HepG2 (cell line): ENCODE results near the gene OR6B2. TPM values are rescaled to one million over a fixed set of nuclear protein-coding genes. Genes with fewer than 3 reads are reported as not detected.

Experiments
- ATAC-seq: fragments of 200-7000 bp; cut with Tn5 transposase; 3 replicates; pipeline ENCODE4 v1.9.1; 2020; ENCODE audit warnings: mild to moderate bottlenecking, moderate library complexity
- BruUV-seq: library from RNA; stranded (reverse); fragments of 400-500 nt; replicated peaks from 2 replicates; lab custom pipeline; 2021; lab: Mats Ljungman, UMichigan
- CTCF ChIA-PET: fragments of 300-600 bp; formaldehyde crosslinking; extraction: SDS; loops from one replicate; lab custom pipeline; 2021; ENCODE audit warnings: low total read pairs, inconsistent platforms, low intra/inter-chr PET ratio; lab: Yijun Ruan, JAX
- POLR2A ChIA-PET: fragments of 350-600 bp; sonication (Branson Sonifier 250); formaldehyde crosslinking; loops from one replicate; lab custom pipeline; 2020; ENCODE audit warnings: antibody characterized with exemption, inconsistent platforms; lab: Yijun Ruan, JAX
- DNase-seq: peaks from one replicate; pipeline ENCODE4 v3.0.0-alpha.2; 2015; ENCODE audit warnings: low spot score
- FAIRE-seq: peaks from 3 replicates; lab custom pipeline; 2011; peaks lifted over from hg19 to GRCh38; lab: Jason Lieb, UNC
- H2AFZ ChIP-seq: one replicate; pipeline ENCODE4 v1.6.1; 2011; ENCODE audit warnings: low read length, inconsistent platforms
- H3K27ac ChIP-seq: fragments of 300-600 bp; 3 replicates; pipeline ENCODE4 v1.8.0; 2011; ENCODE audit warnings: mixed run types, mild to moderate bottlenecking, mixed read lengths, low read length, inconsistent platforms; ENCODE audit not compliant: insufficient read depth; ENCODE audit errors: extremely low read length
- H3K27me3 ChIP-seq, 2 experiments: fragments of 200-600 bp in 1 of 2; 2 replicates in 1 of 2; 3 replicates in 1 of 2; pipeline versions ENCODE4 v1.6.0 to v1.8.0; 2011; ENCODE audit warnings: low read length in 2 of 2, mild to moderate bottlenecking in 2 of 2, moderate library complexity in 2 of 2, inconsistent platforms in 1 of 2; ENCODE audit not compliant: insufficient read depth in 2 of 2, control insufficient read depth in 1 of 2
- H3K36me3 ChIP-seq, 2 experiments: fragments of 200-600 bp in 1 of 2; replicated peaks in 1 of 2; 2 replicates in 1 of 2; 3 replicates in 1 of 2; pipeline versions ENCODE4 v1.5.1 to v1.8.0; 2011; ENCODE audit warnings: low read length in 2 of 2, inconsistent platforms in 1 of 2; ENCODE audit not compliant: insufficient read depth in 2 of 2, control insufficient read depth in 1 of 2
- H3K4me1 ChIP-seq: 2 replicates; pipeline ENCODE4 v1.5.1; 2012; ENCODE audit warnings: low read length, inconsistent platforms; ENCODE audit not compliant: insufficient read depth
- H3K4me2 ChIP-seq: 2 replicates; pipeline ENCODE4 v1.6.0; 2011; ENCODE audit warnings: low read depth, low read length, inconsistent platforms
- H3K4me3 ChIP-seq, 3 experiments: fragments of 200-600 bp in 1 of 3; sonication (generic), shearing (Covaris generic) in 1 of 3; replicated peaks in 1 of 3; 2 replicates each; pipeline ENCODE4 v1.5.1; 2011 to 2016; ENCODE audit warnings: low read length in 3 of 3, inconsistent platforms in 2 of 3, low read depth in 2 of 3, mild to moderate bottlenecking in 2 of 3, control low read depth in 1 of 3, mixed read lengths in 1 of 3; ENCODE audit not compliant: insufficient read depth in 1 of 3
- H3K79me2 ChIP-seq: one replicate; pipeline ENCODE4 v1.6.1; 2011; ENCODE audit warnings: low read length, inconsistent platforms; ENCODE audit not compliant: insufficient read depth
- H3K9ac ChIP-seq: 2 replicates; pipeline ENCODE4 v1.6.0; 2011; ENCODE audit warnings: mild to moderate bottlenecking, low read depth, low read length, inconsistent platforms; ENCODE audit not compliant: insufficient read depth
- H3K9me3 ChIP-seq: 2 replicates; pipeline ENCODE4 v1.5.1; 2012; ENCODE audit warnings: mild to moderate bottlenecking, low read length
- H4K20me1 ChIP-seq: 2 replicates; pipeline ENCODE4 v1.6.0; 2011; ENCODE audit warnings: inconsistent platforms, mild to moderate bottlenecking, low read length, moderate library complexity; ENCODE audit not compliant: insufficient read depth
- E2F5 ChIP-seq: sonication (generic); formaldehyde crosslinking; conservative IDR thresholded peaks from 2 replicates; pipeline ENCODE4 v1.4.0; 2020; ENCODE audit warnings: missing genetic modification reagents
- HNF1B ChIP-seq: sonication (generic); formaldehyde crosslinking; IDR thresholded peaks from 2 replicates; pipeline ENCODE4 v1.5.1; 2020; ENCODE audit warnings: mild to moderate bottlenecking, moderate library complexity, missing genetic modification reagents
- MAZ ChIP-seq, 2 experiments: sonication (generic) in 1 of 2; formaldehyde crosslinking in 1 of 2; IDR thresholded peaks; 2 replicates each; pipeline versions ENCODE4 v1.5.0 to v1.6.1; 2012 to 2020; ENCODE audit warnings: low read depth in 2 of 2, mild to moderate bottlenecking in 2 of 2, borderline replicate concordance in 1 of 2, improper control_type of control experiment in 1 of 2, low read length in 1 of 2, missing genetic modification reagents in 1 of 2, moderate library complexity in 1 of 2
- MED13 ChIP-seq: sonication (generic); formaldehyde crosslinking; IDR thresholded peaks from 2 replicates; pipeline ENCODE4 v1.5.0; 2020; ENCODE audit warnings: missing genetic modification reagents
- NR1H2 ChIP-seq: sonication (generic); formaldehyde crosslinking; IDR thresholded peaks from 2 replicates; pipeline ENCODE4 v1.8.1; 2022; ENCODE audit warnings: low read depth, missing genetic modification reagents, borderline replicate concordance
- NRL ChIP-seq: sonication (generic); formaldehyde crosslinking; IDR thresholded peaks from 2 replicates; pipeline ENCODE4 v1.5.0; 2020; ENCODE audit warnings: missing genetic modification reagents, mild to moderate bottlenecking, moderate library complexity, borderline replicate concordance
- PBX2 ChIP-seq: IDR thresholded peaks from 2 replicates; pipeline ENCODE4 v1.6.1; 2016; ENCODE audit warnings: control low read depth
- PBX3 ChIP-seq: sonication (generic); formaldehyde crosslinking; IDR thresholded peaks from 2 replicates; pipeline ENCODE4 v1.8.1; 2023; ENCODE audit warnings: missing genetic modification reagents, inconsistent platforms, borderline replicate concordance
- SMC3 ChIP-seq: IDR thresholded peaks from 2 replicates; pipeline ENCODE4 v1.6.1; 2011; ENCODE audit warnings: low read length, improper control_type of control experiment
- TEAD3 ChIP-seq: optimal IDR thresholded peaks from 2 replicates; pipeline ENCODE3; 2016; ENCODE audit warnings: borderline replicate concordance
- ZBTB38 ChIP-seq: sonication (generic); formaldehyde crosslinking; IDR thresholded peaks from 2 replicates; pipeline ENCODE4 v1.5.1; 2020; ENCODE audit warnings: mild to moderate bottlenecking, missing genetic modification reagents
- ZFP36 ChIP-seq: fragments of 150-350 bp; IDR thresholded peaks from 2 replicates; pipeline ENCODE4 v1.6.1; 2018; ENCODE audit warnings: borderline replicate concordance, low read length, low read depth; ENCODE audit not compliant: partially characterized antibody
- ZNF225 ChIP-seq: sonication (generic); formaldehyde crosslinking; IDR thresholded peaks from 2 replicates; pipeline ENCODE4 v1.4.0; 2020; ENCODE audit warnings: mild to moderate bottlenecking, missing genetic modification reagents
- ZNF468 ChIP-seq: sonication (generic); formaldehyde crosslinking; IDR thresholded peaks from 2 replicates; pipeline ENCODE4 v1.8.0; 2022; ENCODE audit warnings: mild to moderate bottlenecking, moderate library complexity, missing genetic modification reagents
- ZNF703 ChIP-seq: sonication (generic); formaldehyde crosslinking; IDR thresholded peaks from 2 replicates; pipeline ENCODE4 v1.5.1; 2020; ENCODE audit warnings: missing genetic modification reagents, mild to moderate bottlenecking, moderate library complexity, borderline replicate concordance
- ZNF792 ChIP-seq: IDR thresholded peaks from 2 replicates; pipeline ENCODE4 v1.6.1; 2016
- ZNF83 ChIP-seq: sonication (generic); formaldehyde crosslinking; IDR thresholded peaks from 2 replicates; pipeline ENCODE4 v1.4.0; 2020; ENCODE audit warnings: missing genetic modification reagents, mild to moderate bottlenecking, borderline replicate concordance
- WGBS: methylation state at CpG from one replicate; pipeline ENCODE4 v1.1.6; 2017; ENCODE audit warnings: low lambda C conversion rate; 5-methylcytosine and 5-hydroxymethylcytosine counted together
- in situ Hi-C: cut with HindIII; loops from 2 replicates; pipeline ENCODE4 v1.10.0; 2017; ENCODE audit warnings: low pct_unique_long_range_greater_than_20kb; ENCODE audit not compliant: extremely low pct_ligation_motif_present
- intact Hi-C: fragments of 100-400 bp; cut with micrococcal nuclease; formaldehyde crosslinking; loops from one replicate; pipeline ENCODE4 v1.10.0; 2022; ENCODE audit not compliant: unreplicated experiment
- polyA plus RNA-seq, 8 experiments: library from polyadenylated mRNA; depleted of rRNA in 3 of 8; stranded (reverse) in 7 of 8; unstranded in 1 of 8; fragments of >200 nt; fragmentation: Illumina TruSeq in 4 of 8; extraction: Trizol in 4 of 8; gene quantifications; 2 replicates each; pipeline versions ENCODE4 v1.2.1 to v1.2.3, GENCODE V29; 2011 to 2016; ENCODE audit warnings: low read depth in 4 of 8, missing spikeins in 1 of 8, mixed read lengths in 1 of 8; ENCODE audit not compliant: insufficient read depth in 1 of 8
- total RNA-seq, 5 experiments: library from RNA; depleted of rRNA; stranded (reverse); fragments of >200 nt; fragmentation: Illumina TruSeq; extraction: Trizol; gene quantifications; 2 replicates each; pipeline ENCODE4 v1.2.3, GENCODE V29; 2016; ENCODE audit warnings: low read depth in 1 of 5

The OR6B2 gene
- total and polyA plus RNA-seq, 2 of the 13 experiments (the other 11 are each of a cell fraction or from before 2014, with no cell fraction given), result not detected

- in situ Hi-C loops, result no loop called here
- peak; percentile 63 for FAIRE-seq
- 57% methylated on average over 9 of the region's 9 CpGs for WGBS
- TF ChIP-seq ZNF792 (CRISPR knock-in tag), result no peak
- no peak for TF ChIP-seq E2F5 (CRISPR knock-in tag)
- no peak for TF ChIP-seq NR1H2 (CRISPR knock-in tag)
- TF ChIP-seq ZBTB38 (CRISPR knock-in tag), result no peak
- TF ChIP-seq ZFP36, result no peak
- no peak for TF ChIP-seq ZNF83 (CRISPR knock-in tag)
- TF ChIP-seq ZNF468, result no peak
- TF ChIP-seq PBX2 (CRISPR knock-in tag), result no peak
- TF ChIP-seq ZNF703 (CRISPR knock-in tag), result no peak
- TF ChIP-seq HNF1B (CRISPR knock-in tag), result 0 out of 2 replicates have a peak, but pooled peaks have one; percentile 31
- no peak for TF ChIP-seq NRL (CRISPR knock-in tag)
- no peak for TF ChIP-seq MED13
- no peak for TF ChIP-seq MAZ (IDR thresholded peaks at IDR 0.05; ENCODE audit: borderline replicate concordance, low read depth, low read length)
- no peak for TF ChIP-seq MAZ (CRISPR knock-in tag; IDR thresholded peaks at IDR 0.05; ENCODE audit: low read depth)
- no peak for TF ChIP-seq PBX3 (CRISPR knock-in tag)
- peak; percentile 24 for TF ChIP-seq TEAD3 (CRISPR knock-in tag)
- TF ChIP-seq SMC3, result peak; percentile 29; the same call in 1 of the 2 replicates
- TF ChIP-seq ZNF225 (CRISPR knock-in tag), result no peak
Measured at GRCh38 chr2:240021488-240022104, 8.6 kb downstream of the OR6B2 start.

More at GRCh38 chr2:240021488-240022104, 8.6 kb downstream of the OR6B2 start:
- no peak overlapping the region for H3K4me3 ChIP-seq
- peak; percentile 79 for DNase-seq
- BruUV-seq, result no TSS peak
- peaks cover 31% of the 10 kb centered on the region for H4K20me1 ChIP-seq
- H3K4me2 ChIP-seq, result no peak overlapping the region
- ChIA-PET POLR2A (no interaction called here), CTCF (interaction anchor here (0.9 to 1.3 kb wide), 2 partner anchors 8 to 122 kb away, joined by 3 to 5 read pairs; no protein-coding TSS in a partner anchor)
- no peak overlapping the region for H3K9ac ChIP-seq
- intact Hi-C loops, result no loop called here
- peaks cover 44% of the 10 kb centered on the region for H3K79me2 ChIP-seq
- H3K27ac ChIP-seq, result no peak overlapping the region
- no peaks in the 10 kb centered on the region for H3K9me3 ChIP-seq
- peaks cover 35 to 46% of the 10 kb centered on the region in 2 experiments for H3K36me3 ChIP-seq
- no peak overlapping the region for H2AFZ ChIP-seq
- ATAC-seq, result peak; percentile 64
- peaks cover 26% of the 10 kb centered on the region for H3K4me1 ChIP-seq
- H3K27me3 ChIP-seq, result peaks cover 0 to 4% of the 10 kb centered on the region in 2 experiments; a peak in 1 of 5 replicates
